HG03521 (cell line): ENCODE data around the gene ZNF511.
A peak's percentile ranks its signal among the peaks of the same experiment; 100 is the strongest.

Source experiments
- ATAC-seq: cut with Tn5 transposase; IDR thresholded peaks from one replicate; pipeline ENCODE4 v1.9.1; 2021; ENCODE audit warnings: mild to moderate bottlenecking, moderate library complexity; ENCODE audit not compliant: unreplicated experiment

Gene ZNF511

GRCh38 chr10:133351408-133352318, 42.9 kb downstream of the ZNF511 start:
- no peak for ATAC-seq

GRCh38 chr10:133353202-133353959, 44.7 kb downstream of the ZNF511 start:
- no peak for ATAC-seq

- no peak for ATAC-seq
These were observed 45.4 kb downstream of the ZNF511 start for GRCh38 chr10:133353988-133354605.

- ATAC-seq = no peak
These were observed 46.0 kb downstream of the ZNF511 start for GRCh38 chr10:133354672-133355240.

GRCh38 chr10:133355266-133355665, 46.6 kb downstream of the ZNF511 start:
- no peak for ATAC-seq

- no peak for ATAC-seq
These were observed 47.3 kb downstream of the ZNF511 start for GRCh38 chr10:133355991-133356390.

GRCh38 chr10:133356549-133357284, 48.0 kb downstream of the ZNF511 start:
- ATAC-seq = no peak

GRCh38 chr10:133357285-133358161, 48.8 kb downstream of the ZNF511 start, which contains the start of gene FUOM:
Gene FUOM (minus strand): TSS chr10:133358019. CDS start chr10:133358007, 12 bp downstream.
- peak; percentile 66 for ATAC-seq

- no peak for ATAC-seq
These were observed 49.6 kb downstream of the ZNF511 start for GRCh38 chr10:133358162-133358924.

GRCh38 chr10:133358925-133359310, 50.2 kb downstream of the ZNF511 start:
- ATAC-seq = no peak

GRCh38 chr10:133359554-133359971, 50.8 kb downstream of the ZNF511 start:
- ATAC-seq = no peak

- no peak for ATAC-seq
These were observed 51.4 kb downstream of the ZNF511 start for GRCh38 chr10:133359972-133360610.

GRCh38 chr10:133361227-133361626, 52.5 kb downstream of the ZNF511 start:
- ATAC-seq = no peak

- ATAC-seq = no peak
These were observed 53.2 kb downstream of the ZNF511 start for GRCh38 chr10:133361773-133362441.
